Effector memory CD8-positive, alpha-beta T cell (primary cell): Measurements from ENCODE around the gene FAM174A.

ENCODE experiments used
- ATAC-seq: fragments of 150-1000 bp; cut with Tn5 transposase; replicated peaks from 2 replicates; pipeline ENCODE4 v1.10.0; 2021; ENCODE audit warnings: mild to moderate bottlenecking, moderate library complexity
- DNase-seq, 3 experiments: peaks; one replicate each; pipeline ENCODE4 v3.0.0; 2021
- H3K27ac Mint-ChIP-seq, 2 donors: one replicate each; pipeline ENCODE4 v1.8.0; 2022; ENCODE audit warnings: mild to moderate bottlenecking in 2 of 2, mixed read lengths in 2 of 2, moderate library complexity in 2 of 2
- H3K27me3 Mint-ChIP-seq, 2 donors: one replicate each; pipeline ENCODE4 v1.8.0; 2022; ENCODE audit warnings: mixed read lengths in 2 of 2
- H3K36me3 Mint-ChIP-seq: one replicate; pipeline ENCODE4 v1.8.0; 2022; ENCODE audit warnings: mild to moderate bottlenecking, moderate library complexity, mixed read lengths; ENCODE audit not compliant: insufficient read depth
- H3K4me1 Mint-ChIP-seq, 2 donors: one replicate each; pipeline ENCODE4 v1.8.0; 2022; ENCODE audit warnings: low read depth in 2 of 2, mixed read lengths in 2 of 2
- H3K4me3 Mint-ChIP-seq, 2 donors: one replicate each; pipeline ENCODE4 v1.8.0; 2022; ENCODE audit warnings: mild to moderate bottlenecking in 2 of 2, mixed read lengths in 2 of 2, moderate library complexity in 2 of 2
- H3K9me3 Mint-ChIP-seq, 2 donors: one replicate each; pipeline ENCODE4 v1.8.0; 2022; ENCODE audit warnings: mixed read lengths in 2 of 2
- total RNA-seq, 9 experiments: gene quantifications; one replicate each; lab custom pipeline; 2026; lab: John Stamatoyannopoulos, UW

The FAM174A gene
- 4.0 to 7.0 (median 4.8) reads per million in 9 experiments for total RNA-seq

DNA sequence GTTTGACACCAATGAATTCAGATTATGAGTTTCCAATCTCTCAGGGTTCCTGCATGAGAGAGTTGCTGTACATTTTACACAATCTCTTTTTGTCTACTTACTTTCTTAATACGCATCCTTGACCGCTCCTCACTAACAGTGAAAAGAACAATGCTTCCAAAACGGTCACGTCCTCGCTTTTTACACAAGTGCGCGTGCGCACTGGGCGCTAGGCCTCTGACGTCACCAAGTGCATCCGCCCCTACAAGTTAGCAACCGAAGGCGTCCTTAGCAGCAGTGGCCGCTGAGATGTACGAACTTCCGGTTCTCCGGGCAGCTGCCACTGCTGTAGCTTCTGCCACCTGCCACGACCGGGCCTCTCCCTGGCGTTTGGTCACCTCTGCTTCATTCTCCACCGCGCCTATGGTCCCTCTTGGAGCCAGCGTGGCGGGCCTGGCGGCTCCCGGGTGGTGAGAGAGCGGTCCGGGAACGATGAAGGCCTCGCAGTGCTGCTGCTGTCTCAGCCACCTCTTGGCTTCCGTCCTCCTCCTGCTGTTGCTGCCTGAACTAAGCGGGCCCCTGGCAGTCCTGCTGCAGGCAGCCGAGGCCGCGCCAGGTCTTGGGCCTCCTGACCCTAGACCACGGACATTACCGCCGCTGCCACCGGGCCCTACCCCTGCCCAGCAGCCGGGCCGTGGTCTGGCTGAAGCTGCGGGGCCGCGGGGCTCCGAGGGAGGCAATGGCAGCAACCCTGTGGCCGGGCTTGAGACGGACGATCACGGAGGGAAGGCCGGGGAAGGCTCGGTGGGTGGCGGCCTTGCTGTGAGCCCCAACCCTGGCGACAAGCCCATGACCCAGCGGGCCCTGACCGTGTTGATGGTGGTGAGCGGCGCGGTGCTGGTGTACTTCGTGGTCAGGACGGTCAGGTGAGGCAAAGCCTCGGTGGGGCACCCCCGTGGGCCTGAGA is at the start of gene FAM174A:
Gene FAM174A, plus strand, starts transcription at position 315 of the 946 bp plus-strand sequence. Its CDS starts 157 bp downstream, at position 472.
- peaks cover 14 to 21% of the 10 kb centered on the region in 2 donors for H3K4me1 Mint-ChIP-seq
- peak within 1 kb of the TSS; percentile 87 to 93 for H3K4me3 Mint-ChIP-seq
- DNase-seq = peak; percentile 94 to 96 (median 95)
- ATAC-seq = peak; percentile 91
- peak within 1 kb of the TSS; percentile 94 to 96 for H3K27ac Mint-ChIP-seq
- peaks cover 17% of the 10 kb centered on the region for H3K36me3 Mint-ChIP-seq
- peaks cover 0 to 6% of the 10 kb centered on the region in 2 donors for H3K27me3 Mint-ChIP-seq
- H3K9me3 Mint-ChIP-seq = peaks cover 0 to 14% of the 10 kb centered on the region in 2 donors

DNA sequence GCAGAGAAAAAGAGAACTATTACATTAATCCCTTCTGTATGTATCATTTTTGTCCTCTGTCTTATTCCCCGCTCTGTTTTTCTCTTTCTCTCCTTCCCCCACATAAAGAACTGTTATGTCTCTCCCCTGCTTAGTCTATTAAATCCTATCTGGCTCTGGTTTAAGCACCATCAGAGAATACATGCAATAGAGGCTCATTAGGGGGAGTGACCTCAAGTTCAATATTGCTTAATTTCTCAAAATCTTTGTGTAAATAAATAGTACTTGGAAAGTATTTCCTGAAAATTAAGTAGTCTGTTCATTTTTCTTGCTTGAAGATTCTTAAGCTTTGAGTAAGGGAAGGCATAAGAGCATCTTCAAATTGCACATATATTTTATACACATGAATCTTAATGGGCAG is 41.2 kb upstream of the FAM174A start:
- Mint-ChIP-seq H3K36me3 (no peaks in the 10 kb centered on the region), H3K27ac (no peak overlapping the region), H3K9me3 (peaks cover 0 to 2% of the 10 kb centered on the region in 2 donors), H3K4me3 (no peak overlapping the region), H3K27me3 (peaks cover 0 to 8% of the 10 kb centered on the region in 2 donors), H3K4me1 (no peaks in the 10 kb centered on the region)
- no peak for ATAC-seq
- DNase-seq = no peak

DNA sequence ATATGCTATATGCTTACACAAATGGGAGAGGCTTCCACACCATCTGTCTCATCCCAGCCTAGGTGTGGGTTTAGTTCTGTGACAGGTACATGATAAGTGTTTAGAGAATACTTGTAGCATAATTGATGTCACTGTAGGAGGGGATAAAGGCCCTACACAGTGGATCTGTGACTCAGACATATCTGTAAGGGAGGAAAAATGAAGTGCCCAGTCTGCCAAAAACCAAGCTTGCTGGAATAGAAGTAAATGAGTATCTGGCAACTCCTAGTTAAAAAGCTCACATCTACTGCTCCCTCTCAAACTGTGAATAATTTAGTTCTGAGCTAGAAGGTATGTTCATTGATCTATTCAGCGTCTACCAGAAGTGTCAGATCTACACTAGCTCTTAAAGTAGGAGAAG is 38.9 kb upstream of the FAM174A start:
- Mint-ChIP-seq H3K27me3 (no peaks in the 10 kb centered on the region), H3K4me3 (no peak overlapping the region), H3K4me1 (no peaks in the 10 kb centered on the region), H3K36me3 (no peaks in the 10 kb centered on the region), H3K27ac (no peak overlapping the region), H3K9me3 (no peaks in the 10 kb centered on the region)
- no peak for ATAC-seq
- no peak for DNase-seq

DNA sequence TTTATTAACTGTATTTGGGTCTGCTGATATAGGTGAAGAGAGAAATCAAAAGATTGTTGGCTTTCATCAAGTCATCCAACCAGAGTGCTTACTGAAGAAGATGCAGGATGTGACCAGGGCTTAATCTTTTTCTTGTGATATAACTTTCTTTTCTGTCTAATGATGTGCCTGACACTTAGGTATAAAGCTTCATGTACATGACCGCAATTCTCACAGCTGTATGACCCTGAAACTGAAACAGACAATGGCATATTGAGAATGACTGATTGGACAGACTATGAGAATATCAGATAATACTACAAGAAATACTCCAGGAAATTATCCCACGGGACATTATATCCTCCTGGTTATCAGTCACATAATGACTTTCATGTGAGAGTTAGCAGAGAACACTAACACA is 32.5 kb upstream of the FAM174A start:
- no peaks in the 10 kb centered on the region for H3K4me1 Mint-ChIP-seq
- no peak overlapping the region for H3K4me3 Mint-ChIP-seq
- H3K9me3 Mint-ChIP-seq = no peaks in the 10 kb centered on the region
- peaks cover 0 to 7% of the 10 kb centered on the region in 2 donors for H3K27me3 Mint-ChIP-seq
- no peak for DNase-seq
- no peak overlapping the region for H3K27ac Mint-ChIP-seq
- no peaks in the 10 kb centered on the region for H3K36me3 Mint-ChIP-seq
- ATAC-seq = no peak

DNA sequence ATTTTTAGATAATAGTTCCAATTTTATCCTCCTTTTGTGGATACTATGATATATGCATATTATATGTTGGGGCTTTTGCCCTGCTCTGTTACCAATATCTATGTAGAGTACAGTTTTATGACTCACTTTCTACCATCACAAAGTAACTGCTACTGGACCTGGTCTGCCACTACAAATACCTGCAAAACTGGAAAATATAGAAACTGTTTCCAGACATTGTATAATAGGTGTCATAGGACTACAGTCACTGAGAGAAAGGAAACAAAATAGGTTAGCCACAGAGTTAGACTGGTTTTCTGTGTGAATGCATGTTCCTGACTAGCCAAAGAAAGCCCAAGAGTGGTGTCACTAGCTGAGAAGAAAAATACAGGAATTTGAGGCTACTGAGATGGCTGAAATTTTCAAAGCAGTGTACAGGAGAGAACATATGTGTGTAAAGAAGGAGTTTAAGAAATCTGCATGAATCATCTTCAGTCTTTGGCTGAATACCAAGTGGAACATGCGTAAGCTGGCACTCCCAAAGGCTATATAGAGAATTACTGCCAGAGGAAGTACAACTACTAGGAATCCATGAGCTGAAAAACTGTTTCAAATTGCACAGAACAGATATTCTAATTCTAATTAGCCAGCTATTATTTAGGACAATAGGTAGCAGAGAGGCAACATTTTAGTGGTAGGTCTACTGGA is 29.0 kb upstream of the FAM174A start:
- Mint-ChIP-seq H3K4me1 (no peaks in the 10 kb centered on the region), H3K9me3 (no peaks in the 10 kb centered on the region), H3K27ac (no peak overlapping the region), H3K4me3 (no peak overlapping the region), H3K27me3 (peaks cover 0 to 7% of the 10 kb centered on the region in 2 donors), H3K36me3 (no peaks in the 10 kb centered on the region)
- ATAC-seq = no peak
- no peak for DNase-seq

DNA sequence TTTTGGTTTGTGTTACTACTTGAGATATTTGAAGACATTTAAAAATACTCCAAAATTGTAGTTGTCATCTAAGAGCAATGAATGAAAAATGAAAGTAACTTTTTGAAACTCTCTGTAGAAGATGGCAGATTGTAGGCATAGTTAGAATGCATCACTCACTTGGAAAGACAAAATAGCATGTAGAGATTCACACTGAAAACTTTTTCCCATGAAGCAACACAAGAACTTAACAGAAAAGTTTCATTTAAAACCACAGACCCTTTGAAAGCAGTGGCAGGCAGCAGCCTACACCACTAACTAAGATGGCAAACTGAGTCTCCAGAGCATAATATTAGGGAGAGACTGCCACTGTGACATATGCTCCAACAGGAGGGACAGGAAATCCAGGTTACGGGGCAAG is 18.9 kb upstream of the FAM174A start:
- no peak overlapping the region for H3K27ac Mint-ChIP-seq
- ATAC-seq = no peak
- H3K4me3 Mint-ChIP-seq = no peak overlapping the region
- H3K9me3 Mint-ChIP-seq = peaks cover 5 to 6% of the 10 kb centered on the region in 2 donors
- H3K27me3 Mint-ChIP-seq = peaks cover 12 to 13% of the 10 kb centered on the region in 2 donors
- H3K36me3 Mint-ChIP-seq = no peaks in the 10 kb centered on the region
- no peak for DNase-seq
- H3K4me1 Mint-ChIP-seq = peaks cover 0 to 4% of the 10 kb centered on the region in 2 donors

DNA sequence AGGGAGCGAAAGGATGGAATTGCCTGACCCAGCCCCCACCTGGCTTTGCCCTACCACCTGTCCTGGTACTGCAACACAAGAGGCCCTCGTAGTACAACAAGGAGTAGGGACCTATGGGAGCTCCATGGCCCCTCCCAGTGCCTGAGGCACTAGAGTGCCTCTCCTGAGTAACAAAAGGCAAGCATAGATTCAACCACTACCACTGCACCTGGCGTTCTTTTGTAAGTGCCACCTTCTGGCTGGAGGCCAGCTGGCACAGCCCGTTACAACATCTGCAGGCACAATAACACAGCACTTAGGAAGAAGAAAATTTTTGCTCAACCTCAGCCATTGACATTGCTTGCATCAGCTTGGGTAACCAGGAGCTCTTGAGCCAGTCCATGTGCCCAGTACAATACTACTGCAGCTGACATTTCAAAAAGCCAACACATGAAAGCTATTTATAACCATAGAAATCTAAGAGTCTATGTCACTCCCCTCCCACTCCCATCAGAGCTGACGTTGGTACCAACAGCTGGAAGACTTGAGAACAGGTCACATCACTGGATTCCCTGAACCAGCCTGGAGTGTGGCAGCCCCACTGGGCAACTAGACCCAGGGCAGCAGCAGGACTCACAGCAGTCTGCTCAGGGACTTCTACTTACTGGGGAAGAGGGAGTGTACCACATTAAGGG is 17.7 kb upstream of the FAM174A start:
- no peak overlapping the region for H3K4me3 Mint-ChIP-seq
- peaks cover 23 to 25% of the 10 kb centered on the region in 2 donors for H3K27me3 Mint-ChIP-seq
- H3K9me3 Mint-ChIP-seq = peaks cover 5 to 6% of the 10 kb centered on the region in 2 donors
- DNase-seq (no peak), ATAC-seq (no peak)
- H3K36me3 Mint-ChIP-seq = no peaks in the 10 kb centered on the region
- peaks cover 0 to 4% of the 10 kb centered on the region in 2 donors for H3K4me1 Mint-ChIP-seq
- H3K27ac Mint-ChIP-seq = no peak overlapping the region

DNA sequence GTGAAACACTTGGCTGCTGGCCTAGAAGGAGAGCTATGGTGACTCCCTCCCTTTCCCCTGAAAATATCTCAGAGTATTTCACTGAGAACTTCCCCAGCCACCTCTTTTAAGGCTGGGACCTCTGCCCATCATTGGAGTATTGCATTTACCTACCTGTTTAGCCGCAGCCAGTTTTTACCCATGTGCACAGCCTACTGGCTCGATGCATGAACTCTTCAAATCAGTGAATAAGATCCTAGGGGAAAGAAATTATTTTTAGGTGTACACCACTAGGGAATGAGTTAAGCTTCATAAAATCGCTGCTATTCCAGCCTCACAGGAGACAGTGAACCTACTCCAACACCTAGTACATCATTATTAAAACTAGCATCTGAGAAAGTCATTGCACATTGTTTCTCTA is 16.8 kb upstream of the FAM174A start:
- ATAC-seq (no peak), DNase-seq (no peak)
- Mint-ChIP-seq H3K9me3 (peaks cover 5 to 6% of the 10 kb centered on the region in 2 donors), H3K27ac (no peak overlapping the region), H3K4me3 (no peak overlapping the region), H3K27me3 (peaks cover 31 to 34% of the 10 kb centered on the region in 2 donors), H3K36me3 (no peaks in the 10 kb centered on the region), H3K4me1 (peaks cover 0 to 4% of the 10 kb centered on the region in 2 donors)

DNA sequence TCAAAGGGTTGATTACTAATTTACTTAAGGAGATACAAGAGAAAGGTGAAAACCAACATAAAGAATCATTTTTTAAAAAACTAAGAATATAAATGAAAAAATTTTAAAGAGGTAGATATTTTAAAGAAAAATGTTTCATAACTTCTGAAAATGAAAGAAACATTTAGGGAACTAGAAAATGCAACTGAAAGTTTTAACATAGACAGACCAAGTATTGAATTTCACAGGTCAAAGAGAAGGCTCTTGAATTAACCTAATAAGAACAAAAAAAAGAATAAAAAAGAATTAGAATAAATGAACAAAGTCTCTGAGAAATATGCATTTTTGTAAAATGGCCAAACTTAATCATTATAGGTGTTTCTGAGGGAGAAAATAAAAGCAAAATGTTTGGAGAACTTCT is 16.1 kb upstream of the FAM174A start:
- H3K4me1 Mint-ChIP-seq = peaks cover 0 to 4% of the 10 kb centered on the region in 2 donors
- H3K4me3 Mint-ChIP-seq = no peak overlapping the region
- H3K36me3 Mint-ChIP-seq = no peaks in the 10 kb centered on the region
- DNase-seq (no peak), ATAC-seq (no peak)
- H3K27ac Mint-ChIP-seq = no peak overlapping the region
- H3K27me3 Mint-ChIP-seq = peaks cover 38 to 41% of the 10 kb centered on the region in 2 donors
- H3K9me3 Mint-ChIP-seq = peaks cover 5 to 6% of the 10 kb centered on the region in 2 donors

DNA sequence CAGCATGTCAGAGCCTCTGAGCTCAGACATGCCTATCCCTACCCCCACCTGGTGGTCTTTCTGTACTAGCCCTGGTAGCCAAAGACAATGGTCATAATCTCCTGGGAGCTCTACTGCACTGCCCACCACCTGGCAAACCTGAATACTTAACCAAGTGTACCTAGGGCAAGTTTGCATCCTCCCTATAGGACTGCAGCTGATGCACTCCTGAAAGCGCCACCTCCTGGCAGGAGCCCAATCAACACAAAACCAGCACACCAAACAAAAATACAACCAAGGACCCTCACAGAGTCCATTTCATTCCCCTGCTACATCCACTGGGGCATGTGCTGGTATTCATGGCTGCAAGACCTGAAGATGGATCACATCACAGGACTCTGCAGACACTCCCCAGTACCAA is 14.8 kb upstream of the FAM174A start:
- Mint-ChIP-seq H3K27ac (no peak overlapping the region), H3K9me3 (peaks cover 5 to 6% of the 10 kb centered on the region in 2 donors), H3K4me1 (peaks cover 0 to 4% of the 10 kb centered on the region in 2 donors), H3K4me3 (no peak overlapping the region), H3K27me3 (peaks cover 50 to 52% of the 10 kb centered on the region in 2 donors), H3K36me3 (no peaks in the 10 kb centered on the region)
- no peak for ATAC-seq
- no peak for DNase-seq

DNA sequence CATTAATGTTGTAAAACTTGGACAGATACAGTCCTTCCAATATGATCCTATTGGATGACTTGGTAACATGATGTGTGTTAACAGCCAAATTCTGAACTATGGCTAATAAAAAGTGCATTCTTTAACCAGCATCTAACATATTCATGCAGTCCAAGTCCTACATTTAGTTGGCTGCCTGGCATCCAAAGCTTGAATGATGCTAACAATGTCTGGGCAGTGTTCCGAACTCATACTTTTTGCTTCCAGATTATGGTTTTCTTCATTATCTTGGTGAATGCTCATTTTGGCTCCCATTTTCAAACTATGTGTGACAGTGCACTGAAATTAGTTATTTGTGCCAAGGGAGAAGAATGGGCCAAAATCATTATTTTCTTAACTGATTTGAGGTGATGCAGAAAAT is 2.8 kb downstream of the FAM174A start:
- Mint-ChIP-seq H3K27me3 (peaks cover 0 to 2% of the 10 kb centered on the region in 2 donors), H3K4me3 (no peak overlapping the region), H3K27ac (no peak overlapping the region), H3K9me3 (no peaks in the 10 kb centered on the region), H3K36me3 (peaks cover 17% of the 10 kb centered on the region), H3K4me1 (peaks cover 18 to 35% of the 10 kb centered on the region in 2 donors)
- DNase-seq (no peak), ATAC-seq (no peak)

DNA sequence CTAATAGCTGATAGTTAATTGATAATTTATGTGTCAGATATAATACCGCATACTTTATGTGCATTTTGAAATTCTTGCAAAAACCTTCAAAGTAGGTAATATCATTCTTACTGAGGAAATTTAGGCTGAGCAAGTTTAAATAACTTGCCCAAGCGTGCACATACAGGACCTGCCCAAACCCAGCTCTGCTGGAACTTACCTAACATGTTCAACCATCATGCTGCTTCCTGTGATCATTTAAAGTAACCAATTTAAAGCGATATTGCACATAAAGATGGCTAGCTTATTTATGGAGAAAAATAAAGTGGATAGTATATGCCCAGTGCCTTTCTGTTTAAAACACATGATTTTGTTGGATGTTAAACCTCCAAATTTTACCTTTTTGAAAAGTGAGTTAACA is 4.3 kb downstream of the FAM174A start:
- H3K27me3 Mint-ChIP-seq = no peaks in the 10 kb centered on the region
- no peak overlapping the region for H3K4me3 Mint-ChIP-seq
- DNase-seq (no peak), ATAC-seq (no peak)
- no peaks in the 10 kb centered on the region for H3K9me3 Mint-ChIP-seq
- peaks cover 18 to 40% of the 10 kb centered on the region in 2 donors for H3K4me1 Mint-ChIP-seq
- no peak overlapping the region for H3K27ac Mint-ChIP-seq
- H3K36me3 Mint-ChIP-seq = peaks cover 14% of the 10 kb centered on the region

DNA sequence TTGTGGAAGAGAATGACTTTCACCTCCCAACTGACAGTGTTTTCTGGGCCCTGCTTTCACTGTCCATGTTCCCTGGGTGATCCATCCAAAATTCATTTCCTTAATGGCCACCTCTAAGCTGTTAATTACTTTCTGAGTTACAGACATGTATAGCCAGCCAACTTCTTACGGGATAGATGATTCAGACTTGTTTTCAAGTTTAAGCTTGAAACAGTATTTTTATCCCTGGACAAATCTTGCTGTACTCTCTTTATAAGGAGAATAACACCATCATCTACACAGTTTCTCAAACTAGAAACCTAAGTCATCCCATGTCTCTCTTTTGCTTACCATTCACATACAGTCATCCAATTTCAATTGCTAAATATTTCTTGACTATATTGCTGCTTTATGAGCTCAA is 6.9 kb downstream of the FAM174A start:
- H3K27ac Mint-ChIP-seq = peak overlapping the region in 1 of 2 donors; percentile 30
- ATAC-seq = no peak
- no peaks in the 10 kb centered on the region for H3K27me3 Mint-ChIP-seq
- no peak for DNase-seq
- H3K36me3 Mint-ChIP-seq = no peaks in the 10 kb centered on the region
- H3K4me1 Mint-ChIP-seq = peaks cover 8 to 22% of the 10 kb centered on the region in 2 donors
- no peaks in the 10 kb centered on the region for H3K9me3 Mint-ChIP-seq
- no peak overlapping the region for H3K4me3 Mint-ChIP-seq
